Brain microvascular endothelial cell (primary cell): ENCODE results near the gene PTPRD.

Experiments used
- DNase-seq: peaks from one replicate; pipeline ENCODE4 v3.0.0-alpha.2; 2020
- H3K27ac ChIP-seq: fragments of 250-450 bp; sonication (Bioruptor Pico); 2 replicates; pipeline ENCODE4 v1.5.1; 2020; ENCODE audit warnings: mild to moderate bottlenecking, moderate library complexity
- H3K27me3 ChIP-seq: fragments of 250-450 bp; sonication (Bioruptor Pico); replicated peaks from 2 replicates; pipeline ENCODE4 v1.5.1; 2020; ENCODE audit warnings: mild to moderate bottlenecking
- H3K36me3 ChIP-seq: fragments of 250-450 bp; sonication (Bioruptor Pico); replicated peaks from 2 replicates; pipeline ENCODE4 v1.5.1; 2020; ENCODE audit warnings: mild to moderate bottlenecking
- H3K4me3 ChIP-seq: 2 replicates; pipeline ENCODE4 v1.5.1; 2011; ENCODE audit warnings: low read depth, mild to moderate bottlenecking, control low read depth, low read length, moderate library complexity
- CTCF ChIP-seq: IDR thresholded peaks from 2 replicates; pipeline ENCODE4 v1.5.1; 2011; ENCODE audit warnings: low read depth, mild to moderate bottlenecking, moderate library complexity, low read length, control low read depth, inconsistent platforms; ENCODE audit errors: missing control alignments
- in situ Hi-C: cut with HindIII; loops from 2 replicates; pipeline ENCODE4 v1.10.0; 2017; ENCODE audit warnings: low sequenced_read_pairs, low pct_ligation_motif_present

Gene PTPRD

GRCh38 chr9:10251490-10251889 is 361.3 kb downstream of the PTPRD start:
- H3K36me3 ChIP-seq, result no peaks in the 10 kb centered on the region
- no peaks in the 10 kb centered on the region for H3K27me3 ChIP-seq
- H3K27ac ChIP-seq, result peak overlapping the region; percentile 60
- in situ Hi-C loops, result no loop called here
- TF ChIP-seq CTCF, result no peak
- DNase-seq, result peak; percentile 71
- H3K4me3 ChIP-seq, result no peak overlapping the region

GRCh38 chr9:10250219-10250618 is 362.6 kb downstream of the PTPRD start:
- Histone ChIP-seq H3K36me3 (no peaks in the 10 kb centered on the region), H3K4me3 (no peak overlapping the region), H3K27me3 (no peaks in the 10 kb centered on the region), H3K27ac (no peak overlapping the region)
- no peak for DNase-seq
- TF ChIP-seq CTCF, result no peak
- in situ Hi-C loops, result no loop called here

- no peak for DNase-seq
- in situ Hi-C loops, result no loop called here
- no peaks in the 10 kb centered on the region for H3K36me3 ChIP-seq
- H3K4me3 ChIP-seq, result no peak overlapping the region
- no peak overlapping the region for H3K27ac ChIP-seq
- no peaks in the 10 kb centered on the region for H3K27me3 ChIP-seq
- TF ChIP-seq CTCF, result no peak
Observed at GRCh38 chr9:10248890-10249289, 363.9 kb downstream of the PTPRD start.

GRCh38 chr9:10242255-10242654 is 370.5 kb downstream of the PTPRD start:
- Histone ChIP-seq H3K4me3 (no peak overlapping the region), H3K27ac (no peak overlapping the region), H3K36me3 (no peaks in the 10 kb centered on the region), H3K27me3 (no peaks in the 10 kb centered on the region)
- no peak for TF ChIP-seq CTCF
- no peak for DNase-seq
- in situ Hi-C loops, result no loop called here

- in situ Hi-C loops, result no loop called here
- H3K36me3 ChIP-seq, result no peaks in the 10 kb centered on the region
Observed at GRCh38 chr9:10238087-10238486, 374.7 kb downstream of the PTPRD start.

More at GRCh38 chr9:10238087-10238486, 374.7 kb downstream of the PTPRD start:
- no peaks in the 10 kb centered on the region for H3K27me3 ChIP-seq
- H3K27ac ChIP-seq, result no peak overlapping the region
- H3K4me3 ChIP-seq, result no peak overlapping the region
- no peak for TF ChIP-seq CTCF
- DNase-seq, result no peak
